ENCODE results near the gene COX5B.
"Not testable (repeated sequence)": the region's sequence is repeated elsewhere in the genome, so short reads cannot be mapped to it uniquely, and the experiment has no call there.

DNA sequence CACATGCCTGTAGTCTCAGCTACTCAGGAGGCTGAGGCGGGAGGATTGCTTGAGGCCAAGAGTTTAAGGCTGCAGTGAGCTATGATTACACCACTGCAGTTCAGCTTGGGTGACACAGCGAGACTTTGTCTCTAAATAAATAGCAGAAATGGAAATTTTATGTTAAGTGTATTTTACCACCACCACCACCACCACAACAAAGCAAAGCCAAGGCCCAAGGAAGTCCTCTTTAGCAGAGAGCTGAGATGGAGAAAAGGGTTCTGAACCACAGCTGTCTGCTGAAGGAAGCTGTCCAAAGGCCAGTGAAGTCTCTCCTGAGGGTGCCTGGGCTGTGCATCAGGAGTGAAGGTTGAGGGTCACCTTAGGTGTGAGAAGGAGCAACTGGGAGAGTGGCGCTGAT is 41.4 kb downstream of the COX5B start:
- TF ChIP-seq TAF1 (IDR thresholded peaks at IDR 0.05; ENCODE audit: borderline replicate concordance, low read depth, low read length); POLR2AphosphoS5 (IDR thresholded peaks at IDR 0.05; ENCODE audit: low read depth, low read length); POLR2A (IDR thresholded peaks at IDR 0.05; ENCODE audit: low read depth, low read length): not testable (repeated sequence)

All from GM12892 (cell line).